AG04450 (cell line): ENCODE data around the gene SLC22A7. TPM values are rescaled to one million over a fixed set of nuclear protein-coding genes. Genes with fewer than 3 reads are reported as not detected.

ENCODE experiments used
- CTCF ChIA-PET: fragments of 300-600, 350-600 bp; formaldehyde crosslinking; extraction: SDS; loops from one replicate; lab custom pipeline; 2022; ENCODE audit warnings: antibody characterized with exemption, inconsistent platforms; lab: Charles Lee
- POLR2A ChIA-PET: fragments of 350-600 bp; formaldehyde crosslinking; extraction: SDS; loops from one replicate; lab custom pipeline; 2021; ENCODE audit warnings: antibody characterized with exemption, inconsistent platforms; lab: Yijun Ruan, JAX
- DNase-seq: peaks from one replicate; pipeline ENCODE4 v3.0.0-alpha.2; 2011; ENCODE audit warnings: low read depth, low spot score
- H3K27ac ChIP-seq: one replicate; pipeline ENCODE4 v1.5.1; 2012; ENCODE audit warnings: low read depth, low read length, control low read depth
- H3K27me3 ChIP-seq: one replicate; pipeline ENCODE4 v1.6.0; 2012; ENCODE audit warnings: low read length; ENCODE audit not compliant: control insufficient read depth, insufficient read depth
- H3K4me3 ChIP-seq: 2 replicates; pipeline ENCODE4 v1.5.1; 2011; ENCODE audit warnings: mild to moderate bottlenecking, low read depth, low read length, control low read depth
- H3K9me3 ChIP-seq: 2 replicates; pipeline ENCODE4 v1.5.1; 2012; ENCODE audit warnings: low read length; ENCODE audit not compliant: control insufficient read depth, insufficient read depth
- polyA plus RNA-seq: library from polyadenylated mRNA; depleted of rRNA; stranded (reverse); fragments of >200 nt; gene quantifications from 2 replicates; pipeline ENCODE4 v1.2.3, GENCODE V29; 2011
- TF ChIP-seq, protein P1 (sequence below): IDR thresholded peaks from 2 replicates; pipeline ENCODE4 v1.5.1; 2011; ENCODE audit warnings: low read depth, low read length, control low read depth, inconsistent platforms

SLC22A7 gene
- polyA plus RNA-seq, 1 experiment, result not detected

DNA sequence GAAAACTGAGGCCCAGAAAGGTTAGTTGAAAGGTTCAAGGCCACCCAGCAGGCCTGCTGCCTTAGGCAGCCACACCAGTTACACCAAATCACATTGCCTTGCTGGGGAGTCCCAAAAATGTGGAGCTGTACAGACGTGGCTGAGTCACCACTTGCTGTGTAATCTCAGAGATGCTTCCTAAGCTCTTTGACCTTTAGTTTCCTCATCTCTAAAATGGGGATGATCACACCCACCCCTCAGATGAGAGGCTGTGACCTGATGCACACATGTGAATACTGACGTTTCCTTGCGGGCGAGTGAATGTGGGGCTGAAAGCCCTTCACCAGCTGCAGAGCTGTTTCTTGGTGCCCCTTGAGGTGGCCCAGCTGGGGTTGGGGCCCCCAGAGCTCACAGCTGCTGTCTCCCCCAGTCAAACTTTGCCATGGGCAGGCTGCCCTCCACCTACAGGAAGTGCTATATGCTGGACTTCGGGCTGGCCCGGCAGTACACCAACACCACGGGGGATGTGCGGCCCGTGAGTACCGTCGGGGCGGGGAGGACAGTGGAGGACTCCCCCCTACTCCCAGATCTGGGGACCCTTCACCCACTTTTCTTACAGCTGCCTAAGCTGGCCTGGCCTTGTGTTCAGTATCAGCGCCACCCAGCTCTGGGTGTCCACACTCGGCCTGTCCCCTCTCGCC, 43.8 kb upstream of the SLC22A7 start:
- no peak for DNase-seq
- H3K27ac ChIP-seq, result no peak overlapping the region
- ChIA-PET CTCF (no interaction called here), POLR2A (no interaction called here)
- TF ChIP-seq, protein P1, sequence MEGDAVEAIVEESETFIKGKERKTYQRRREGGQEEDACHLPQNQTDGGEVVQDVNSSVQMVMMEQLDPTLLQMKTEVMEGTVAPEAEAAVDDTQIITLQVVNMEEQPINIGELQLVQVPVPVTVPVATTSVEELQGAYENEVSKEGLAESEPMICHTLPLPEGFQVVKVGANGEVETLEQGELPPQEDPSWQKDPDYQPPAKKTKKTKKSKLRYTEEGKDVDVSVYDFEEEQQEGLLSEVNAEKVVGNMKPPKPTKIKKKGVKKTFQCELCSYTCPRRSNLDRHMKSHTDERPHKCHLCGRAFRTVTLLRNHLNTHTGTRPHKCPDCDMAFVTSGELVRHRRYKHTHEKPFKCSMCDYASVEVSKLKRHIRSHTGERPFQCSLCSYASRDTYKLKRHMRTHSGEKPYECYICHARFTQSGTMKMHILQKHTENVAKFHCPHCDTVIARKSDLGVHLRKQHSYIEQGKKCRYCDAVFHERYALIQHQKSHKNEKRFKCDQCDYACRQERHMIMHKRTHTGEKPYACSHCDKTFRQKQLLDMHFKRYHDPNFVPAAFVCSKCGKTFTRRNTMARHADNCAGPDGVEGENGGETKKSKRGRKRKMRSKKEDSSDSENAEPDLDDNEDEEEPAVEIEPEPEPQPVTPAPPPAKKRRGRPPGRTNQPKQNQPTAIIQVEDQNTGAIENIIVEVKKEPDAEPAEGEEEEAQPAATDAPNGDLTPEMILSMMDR, result no peak
- H3K27me3 ChIP-seq, result peaks cover 35% of the 10 kb centered on the region
- no peaks in the 10 kb centered on the region; the same call in 1 of the 2 replicates for H3K9me3 ChIP-seq
- H3K4me3 ChIP-seq, result no peak overlapping the region

DNA sequence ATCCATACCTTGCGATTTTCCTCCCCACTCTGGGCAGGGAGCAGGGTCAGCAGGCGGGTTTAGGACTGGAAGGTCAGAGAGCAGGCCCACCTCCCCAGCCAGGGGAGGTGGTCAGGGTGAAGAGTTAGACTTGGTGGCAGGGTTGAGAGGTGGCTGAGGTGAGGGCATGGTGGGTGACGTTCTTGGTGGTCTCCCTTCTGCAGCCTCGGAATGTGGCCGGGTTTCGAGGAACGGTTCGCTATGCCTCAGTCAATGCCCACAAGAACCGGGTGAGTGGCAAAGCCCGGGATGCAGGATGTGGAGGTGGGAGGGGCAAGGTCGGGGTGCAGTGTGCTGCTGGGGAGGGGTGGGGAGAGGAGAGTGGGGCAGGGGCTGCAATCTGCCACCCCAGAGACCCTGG, 43.2 kb upstream of the SLC22A7 start:
- Histone ChIP-seq H3K27ac (no peak overlapping the region), H3K4me3 (no peak overlapping the region), H3K27me3 (peaks cover 34% of the 10 kb centered on the region), H3K9me3 (no peaks in the 10 kb centered on the region; the same call in 1 of the 2 replicates)
- TF ChIP-seq, protein P1, result no peak
- DNase-seq, result no peak
- ChIA-PET CTCF (no interaction called here), POLR2A (no interaction called here)

- TF ChIP-seq, protein P1, result no peak
- H3K27me3 ChIP-seq, result peaks cover 34% of the 10 kb centered on the region
- H3K9me3 ChIP-seq, result no peaks in the 10 kb centered on the region; the same call in 1 of the 2 replicates
- no peak for DNase-seq
- CTCF ChIA-PET, result interaction anchor here (1.0 to 1.1 kb wide), 2 partner anchors 27 to 79 kb away, joined by 5 to 6 read pairs; partner anchors contain the start of gene DNPH1
- no peak overlapping the region for H3K27ac ChIP-seq
- no peak overlapping the region for H3K4me3 ChIP-seq
- POLR2A ChIA-PET, result no interaction called here
Measured at GRCh38 chr6:43255408-43256054, 42.5 kb upstream of the SLC22A7 start.

DNA sequence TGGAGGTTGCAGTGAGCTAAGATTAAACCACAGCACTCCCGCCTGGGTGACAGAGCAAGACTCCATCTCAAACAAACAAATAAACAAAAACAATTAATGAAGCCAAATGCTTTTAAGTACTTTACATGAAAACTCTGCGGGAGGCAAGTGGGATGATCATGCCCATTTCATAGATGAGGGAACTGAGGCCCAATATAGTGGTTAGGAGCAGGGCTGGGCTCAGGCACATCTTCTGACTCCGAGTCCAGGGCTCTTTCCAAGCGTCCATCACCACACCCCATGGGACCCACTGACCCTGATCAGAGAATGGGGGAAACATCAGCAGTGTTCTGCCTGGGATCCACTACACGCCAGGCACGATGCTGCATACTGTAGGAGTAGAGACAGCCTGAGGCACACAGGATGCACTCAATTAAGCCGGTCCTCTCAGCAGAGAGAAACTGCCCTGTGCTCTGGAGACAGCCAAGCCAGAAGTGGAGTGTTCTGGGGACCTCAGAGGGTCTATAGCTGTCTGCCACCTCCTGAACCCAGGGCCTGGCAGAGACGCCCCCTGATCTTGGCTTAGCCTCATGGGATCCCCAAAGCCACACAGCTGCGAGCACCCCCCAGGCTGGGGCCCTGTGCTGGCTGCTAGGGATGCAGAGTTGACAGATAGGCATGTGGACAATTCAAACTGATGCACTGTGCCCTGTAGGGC, 41.2 kb upstream of the SLC22A7 start:
- TF ChIP-seq, protein P1, result no peak
- H3K27ac ChIP-seq, result no peak overlapping the region
- H3K4me3 ChIP-seq, result no peak overlapping the region
- DNase-seq, result no peak
- H3K27me3 ChIP-seq, result peaks cover 24% of the 10 kb centered on the region
- POLR2A ChIA-PET, result no interaction called here
- no peaks in the 10 kb centered on the region; the same call in 1 of the 2 replicates for H3K9me3 ChIP-seq
- CTCF ChIA-PET, result no interaction called here
